Measurements from ENCODE around the gene SH3GL3. TPM values are rescaled to one million over a fixed set of nuclear protein-coding genes. Genes with fewer than 3 reads are reported as not detected.

The SH3GL3 gene
- total RNA-seq, 1 experiment from 2014 or later = 0.24 TPM

- H3K4me3 Mint-ChIP-seq (ENCODE audit: low read depth, unreplicated experiment) = no peak overlapping the region
- no peaks in the 10 kb centered on the region for H3K36me3 Mint-ChIP-seq (ENCODE audit: insufficient read depth, unreplicated experiment)
- CTCF ChIA-PET = no interaction called here
- TF ChIP-seq, protein P1, sequence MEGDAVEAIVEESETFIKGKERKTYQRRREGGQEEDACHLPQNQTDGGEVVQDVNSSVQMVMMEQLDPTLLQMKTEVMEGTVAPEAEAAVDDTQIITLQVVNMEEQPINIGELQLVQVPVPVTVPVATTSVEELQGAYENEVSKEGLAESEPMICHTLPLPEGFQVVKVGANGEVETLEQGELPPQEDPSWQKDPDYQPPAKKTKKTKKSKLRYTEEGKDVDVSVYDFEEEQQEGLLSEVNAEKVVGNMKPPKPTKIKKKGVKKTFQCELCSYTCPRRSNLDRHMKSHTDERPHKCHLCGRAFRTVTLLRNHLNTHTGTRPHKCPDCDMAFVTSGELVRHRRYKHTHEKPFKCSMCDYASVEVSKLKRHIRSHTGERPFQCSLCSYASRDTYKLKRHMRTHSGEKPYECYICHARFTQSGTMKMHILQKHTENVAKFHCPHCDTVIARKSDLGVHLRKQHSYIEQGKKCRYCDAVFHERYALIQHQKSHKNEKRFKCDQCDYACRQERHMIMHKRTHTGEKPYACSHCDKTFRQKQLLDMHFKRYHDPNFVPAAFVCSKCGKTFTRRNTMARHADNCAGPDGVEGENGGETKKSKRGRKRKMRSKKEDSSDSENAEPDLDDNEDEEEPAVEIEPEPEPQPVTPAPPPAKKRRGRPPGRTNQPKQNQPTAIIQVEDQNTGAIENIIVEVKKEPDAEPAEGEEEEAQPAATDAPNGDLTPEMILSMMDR (IDR thresholded peaks at IDR 0.05; ENCODE audit: unreplicated experiment) = no peak
- no peak overlapping the region for H3K27ac Mint-ChIP-seq (ENCODE audit: unreplicated experiment)
- BruUV-seq (replicated peaks) = no TSS peak
- intact Hi-C loops (cut with micrococcal nuclease; ENCODE audit: unreplicated experiment) = no loop called here
- peaks cover 41% of the 10 kb centered on the region for H3K27me3 Mint-ChIP-seq (ENCODE audit: unreplicated experiment)
- peaks cover 16% of the 10 kb centered on the region for H3K9me3 Mint-ChIP-seq (ENCODE audit: low read depth, unreplicated experiment)
- H3K4me1 Mint-ChIP-seq (ENCODE audit: low read depth, unreplicated experiment) = no peaks in the 10 kb centered on the region
- DNase-seq = no peak
Observed at GRCh38 chr15:83498374-83498773, 51.2 kb downstream of the SH3GL3 start.

DNA sequence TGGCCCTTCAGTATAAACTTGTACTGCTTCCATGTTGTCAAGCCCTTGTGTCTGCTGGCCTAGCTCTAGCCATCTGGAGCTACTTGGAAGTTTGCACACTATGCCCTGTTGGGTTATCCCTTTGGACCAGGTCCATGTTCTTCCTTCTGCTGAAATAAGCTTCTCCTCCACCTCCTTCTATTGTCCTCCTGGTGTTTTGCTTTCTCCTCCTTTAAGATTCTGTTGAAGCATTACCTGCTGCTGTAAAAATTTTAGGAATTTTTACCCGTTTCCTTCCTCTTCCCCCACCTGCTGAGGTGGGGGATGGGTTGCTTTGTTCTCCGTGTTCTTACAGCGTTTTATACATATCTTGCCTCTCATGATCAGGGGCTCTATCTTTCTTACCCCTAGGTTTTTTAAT, 51.7 kb downstream of the SH3GL3 start:
- Mint-ChIP-seq H3K36me3 (ENCODE audit: insufficient read depth, unreplicated experiment) (no peaks in the 10 kb centered on the region), H3K27ac (ENCODE audit: unreplicated experiment) (no peak overlapping the region), H3K27me3 (ENCODE audit: unreplicated experiment) (peaks cover 36% of the 10 kb centered on the region), H3K9me3 (ENCODE audit: low read depth, unreplicated experiment) (peaks cover 16% of the 10 kb centered on the region), H3K4me3 (ENCODE audit: low read depth, unreplicated experiment) (no peak overlapping the region), H3K4me1 (ENCODE audit: low read depth, unreplicated experiment) (no peaks in the 10 kb centered on the region)
- intact Hi-C loops (cut with micrococcal nuclease; ENCODE audit: unreplicated experiment) = no loop called here
- BruUV-seq (replicated peaks) = no TSS peak
- TF ChIP-seq, protein P1 (IDR thresholded peaks at IDR 0.05; ENCODE audit: unreplicated experiment) = no peak
- CTCF ChIA-PET = no interaction called here
- DNase-seq = no peak

GRCh38 chr15:83499476-83499875, 52.3 kb downstream of the SH3GL3 start:
- Mint-ChIP-seq H3K27ac (ENCODE audit: unreplicated experiment) (no peak overlapping the region), H3K27me3 (ENCODE audit: unreplicated experiment) (peaks cover 30% of the 10 kb centered on the region), H3K4me3 (ENCODE audit: low read depth, unreplicated experiment) (no peak overlapping the region), H3K36me3 (ENCODE audit: insufficient read depth, unreplicated experiment) (no peaks in the 10 kb centered on the region), H3K4me1 (ENCODE audit: low read depth, unreplicated experiment) (no peaks in the 10 kb centered on the region), H3K9me3 (ENCODE audit: low read depth, unreplicated experiment) (peaks cover 16% of the 10 kb centered on the region)
- no TSS peak for BruUV-seq (replicated peaks)
- intact Hi-C loops (cut with micrococcal nuclease; ENCODE audit: unreplicated experiment) = no loop called here
- CTCF ChIA-PET = no interaction called here
- TF ChIP-seq, protein P1 (IDR thresholded peaks at IDR 0.05; ENCODE audit: unreplicated experiment) = no peak
- no peak for DNase-seq

GRCh38 chr15:83503595-83504364, 56.6 kb downstream of the SH3GL3 start:
- Mint-ChIP-seq H3K27ac (ENCODE audit: unreplicated experiment) (no peak overlapping the region), H3K9me3 (ENCODE audit: low read depth, unreplicated experiment) (peaks cover 1% of the 10 kb centered on the region), H3K4me1 (ENCODE audit: low read depth, unreplicated experiment) (no peaks in the 10 kb centered on the region), H3K36me3 (ENCODE audit: insufficient read depth, unreplicated experiment) (no peaks in the 10 kb centered on the region), H3K4me3 (ENCODE audit: low read depth, unreplicated experiment) (no peak overlapping the region), H3K27me3 (ENCODE audit: unreplicated experiment) (peaks cover 12% of the 10 kb centered on the region)
- TF ChIP-seq, protein P1 (IDR thresholded peaks at IDR 0.05; ENCODE audit: unreplicated experiment) = no peak
- intact Hi-C loops (cut with micrococcal nuclease; ENCODE audit: unreplicated experiment) = no loop called here
- DNase-seq = no peak
- CTCF ChIA-PET = no interaction called here
- no TSS peak for BruUV-seq (replicated peaks)
